HG02938 (cell line): ENCODE measurements around the gene ARL6IP4.
"Not testable (repeated sequence)": the region's sequence is repeated elsewhere in the genome, so short reads cannot be mapped to it uniquely, and the experiment has no call there.

Experiments used
- ATAC-seq: cut with Tn5 transposase; IDR thresholded peaks from one replicate; pipeline ENCODE4 v1.9.1; 2021; ENCODE audit warnings: mild to moderate bottlenecking, moderate library complexity; ENCODE audit not compliant: unreplicated experiment

The ARL6IP4 gene

GRCh38 chr12:123005081-123005626, 24.7 kb downstream of the ARL6IP4 start:
- ATAC-seq = no peak

- no peak for ATAC-seq
Observed at GRCh38 chr12:123006977-123007376, 26.5 kb downstream of the ARL6IP4 start.

- ATAC-seq = no peak
Observed at GRCh38 chr12:123010110-123010509, 29.6 kb downstream of the ARL6IP4 start.

GRCh38 chr12:123010681-123011080, 30.2 kb downstream of the ARL6IP4 start:
- no peak for ATAC-seq

- ATAC-seq = no peak
Observed at GRCh38 chr12:123011701-123012100, 31.2 kb downstream of the ARL6IP4 start.

- no peak for ATAC-seq
Observed at GRCh38 chr12:123013185-123014095, 33.0 kb downstream of the ARL6IP4 start.

- ATAC-seq = not testable (repeated sequence)
Observed at GRCh38 chr12:123014473-123014872, 34.0 kb downstream of the ARL6IP4 start.

- ATAC-seq = no peak
Observed at GRCh38 chr12:123017753-123018152, 37.3 kb downstream of the ARL6IP4 start.

- ATAC-seq = no peak
Observed at GRCh38 chr12:123019841-123020138, 39.3 kb downstream of the ARL6IP4 start.

GRCh38 chr12:123021688-123022604, 41.5 kb downstream of the ARL6IP4 start:
- ATAC-seq = no peak

GRCh38 chr12:123022846-123023245, 42.4 kb downstream of the ARL6IP4 start:
- no peak for ATAC-seq

GRCh38 chr12:123024819-123025391, 44.4 kb downstream of the ARL6IP4 start:
- no peak for ATAC-seq

- no peak for ATAC-seq
Observed at GRCh38 chr12:123026094-123026853, 45.8 kb downstream of the ARL6IP4 start.

- ATAC-seq = no peak
Observed at GRCh38 chr12:123027726-123028445, 47.4 kb downstream of the ARL6IP4 start.

- ATAC-seq = no peak
Observed at GRCh38 chr12:123028475-123028874, 48.0 kb downstream of the ARL6IP4 start.

GRCh38 chr12:123029550-123029949, 49.1 kb downstream of the ARL6IP4 start:
- ATAC-seq = no peak

- ATAC-seq = no peak
Observed at GRCh38 chr12:123030686-123031085, 50.2 kb downstream of the ARL6IP4 start.

- no peak for ATAC-seq
Observed at GRCh38 chr12:123031171-123031845, 50.8 kb downstream of the ARL6IP4 start.
